Large intestine (tissue), 3 donors: ENCODE measurements around the gene ELAC1. TPM values are rescaled to one million over a fixed set of nuclear protein-coding genes. Genes with fewer than 3 reads are reported as not detected.
"Not testable (repeated sequence)": the region's sequence is repeated elsewhere in the genome, so short reads cannot be mapped to it uniquely, and the experiment has no call there.

ENCODE experiments used
- DNase-seq, 2 donors: peaks; one replicate each; pipeline versions ENCODE4 v3.0.0 to v3.0.0-alpha.2; 2013
- H3K27ac ChIP-seq: one replicate; pipeline ENCODE4 v1.5.1; 2013; ENCODE audit warnings: low read length
- H3K27me3 ChIP-seq: 2 replicates; pipeline ENCODE4 v1.6.1; 2013; ENCODE audit warnings: low read length; ENCODE audit not compliant: control insufficient read depth, insufficient read depth
- H3K36me3 ChIP-seq: 2 replicates; pipeline ENCODE4 v1.6.1; 2013; ENCODE audit warnings: low read length; ENCODE audit not compliant: control insufficient read depth, insufficient read depth
- H3K4me1 ChIP-seq: one replicate; pipeline ENCODE4 v1.6.1; 2013; ENCODE audit warnings: low read length; ENCODE audit not compliant: control insufficient read depth, insufficient read depth
- H3K4me3 ChIP-seq: one replicate; pipeline ENCODE4 v1.5.1; 2013; ENCODE audit warnings: low read length
- H3K9me3 ChIP-seq: one replicate; pipeline ENCODE4 v1.6.1; 2013; ENCODE audit warnings: mild to moderate bottlenecking, low read depth, low read length, moderate library complexity; ENCODE audit not compliant: control insufficient read depth
- WGBS: methylation state at CpG from one replicate; pipeline ENCODE4 v1.1.5; 2013; ENCODE audit warnings: low lambda C conversion rate; ENCODE audit not compliant: insufficient coverage; 5-methylcytosine and 5-hydroxymethylcytosine counted together
- polyA plus RNA-seq: library from polyadenylated mRNA; unstranded; fragments of 120-200 nt; gene quantifications from one replicate; pipeline ENCODE4 v1.2.1, GENCODE V29; 2013

Gene ELAC1
- polyA plus RNA-seq, 1 donor: 11.8 TPM

DNA sequence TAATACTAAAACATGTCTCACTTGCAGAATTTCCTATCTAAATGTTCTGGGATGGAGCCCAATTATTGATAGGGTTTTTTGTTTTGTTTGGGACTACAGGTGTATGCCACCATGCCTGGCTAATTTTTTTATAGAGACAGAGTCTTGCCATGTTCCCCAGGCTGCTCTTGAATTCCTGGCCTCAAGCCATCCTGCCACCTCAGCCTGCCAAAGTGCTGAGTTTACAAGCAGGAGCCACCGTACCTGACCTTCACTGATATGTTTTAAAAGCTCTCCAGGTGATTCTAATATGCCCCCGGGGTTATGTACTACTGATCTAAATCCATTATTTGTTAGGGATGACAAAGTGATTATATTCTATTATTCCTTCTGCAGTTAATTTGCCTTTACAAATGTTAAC lies 2.2 kb downstream of the ELAC1 start:
- peak in 1 of 2 donors; percentile 23 for DNase-seq
- Histone ChIP-seq H3K27ac (no peak overlapping the region), H3K36me3 (peaks cover 8% of the 10 kb centered on the region), H3K4me1 (peaks cover 21% of the 10 kb centered on the region), H3K9me3 (no peaks in the 10 kb centered on the region), H3K4me3 (no peak overlapping the region), H3K27me3 (no peaks in the 10 kb centered on the region)
- no CpG with 5 or more reads among the region's 2 CpGs for WGBS

DNA sequence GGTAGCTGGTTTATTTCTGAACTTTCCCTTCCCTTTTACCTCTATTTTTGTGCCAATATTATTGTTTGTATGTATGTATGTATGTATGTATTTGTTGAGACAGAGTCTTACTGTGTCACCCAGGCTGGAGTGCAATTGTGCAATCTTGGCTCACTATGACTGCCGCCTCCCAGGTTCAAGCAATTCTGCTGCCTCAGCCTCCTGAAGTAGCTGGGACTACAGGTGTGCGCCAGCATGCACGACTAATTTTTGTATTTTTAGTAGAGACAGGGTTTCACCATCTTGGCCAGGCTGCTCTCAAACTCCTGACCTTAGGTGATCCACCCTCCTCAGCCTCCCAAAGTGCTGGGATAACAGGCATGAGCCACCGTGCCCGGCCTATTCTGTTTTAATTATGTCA lies 4.6 kb downstream of the ELAC1 start:
- no CpG with 5 or more reads among the region's 5 CpGs for WGBS
- H3K9me3 ChIP-seq, H3K27me3 ChIP-seq, H3K4me3 ChIP-seq: not testable (repeated sequence)
- Histone ChIP-seq H3K4me1 (peaks cover 21% of the 10 kb centered on the region), H3K36me3 (peaks cover 31% of the 10 kb centered on the region), H3K27ac (peak overlapping the region; percentile 75)
- peak; percentile 40 to 70 for DNase-seq

DNA sequence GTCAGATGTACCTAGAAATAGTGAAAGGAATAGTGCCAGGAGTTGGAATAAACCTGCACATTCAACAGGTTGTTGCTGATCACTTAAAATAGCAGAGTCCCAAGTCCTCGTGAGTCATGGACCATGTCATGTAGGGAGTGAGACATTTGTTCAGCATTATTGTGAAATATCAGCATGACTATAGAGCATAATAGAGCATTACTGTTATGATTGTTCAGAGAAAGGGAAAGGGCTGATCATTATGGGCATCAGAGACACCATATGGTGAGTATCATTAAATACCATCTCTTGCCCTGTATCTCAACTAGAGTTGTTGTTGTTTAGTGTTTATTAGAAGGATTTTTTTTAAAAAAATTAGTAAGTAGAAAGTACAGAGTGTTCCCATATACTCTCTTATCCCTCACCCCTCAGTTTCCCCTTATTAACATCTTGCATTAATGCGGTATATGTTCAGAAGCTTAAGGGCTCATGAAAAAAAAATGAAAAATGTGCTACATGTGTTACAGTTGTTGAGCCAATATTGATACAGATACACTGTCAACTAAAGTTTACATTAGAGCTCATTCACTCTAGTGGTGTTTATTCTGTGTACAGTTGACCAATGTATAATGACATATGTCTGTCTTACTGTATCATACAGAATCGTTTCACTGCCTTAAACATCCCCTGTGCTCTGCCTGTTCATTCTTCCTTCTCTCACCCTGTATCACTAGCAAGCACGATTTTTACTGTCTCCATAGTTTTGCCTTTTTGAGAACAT lies 5.7 kb downstream of the ELAC1 start:
- Histone ChIP-seq H3K36me3 (peaks cover 39% of the 10 kb centered on the region), H3K9me3 (peaks cover 7% of the 10 kb centered on the region), H3K27ac (peak overlapping the region; percentile 75), H3K4me1 (peaks cover 21% of the 10 kb centered on the region), H3K4me3 (no peak overlapping the region), H3K27me3 (no peaks in the 10 kb centered on the region)
- 60% methylated on average over 2 of the region's 4 CpGs for WGBS
- peak; percentile 88 to 94 for DNase-seq

DNA sequence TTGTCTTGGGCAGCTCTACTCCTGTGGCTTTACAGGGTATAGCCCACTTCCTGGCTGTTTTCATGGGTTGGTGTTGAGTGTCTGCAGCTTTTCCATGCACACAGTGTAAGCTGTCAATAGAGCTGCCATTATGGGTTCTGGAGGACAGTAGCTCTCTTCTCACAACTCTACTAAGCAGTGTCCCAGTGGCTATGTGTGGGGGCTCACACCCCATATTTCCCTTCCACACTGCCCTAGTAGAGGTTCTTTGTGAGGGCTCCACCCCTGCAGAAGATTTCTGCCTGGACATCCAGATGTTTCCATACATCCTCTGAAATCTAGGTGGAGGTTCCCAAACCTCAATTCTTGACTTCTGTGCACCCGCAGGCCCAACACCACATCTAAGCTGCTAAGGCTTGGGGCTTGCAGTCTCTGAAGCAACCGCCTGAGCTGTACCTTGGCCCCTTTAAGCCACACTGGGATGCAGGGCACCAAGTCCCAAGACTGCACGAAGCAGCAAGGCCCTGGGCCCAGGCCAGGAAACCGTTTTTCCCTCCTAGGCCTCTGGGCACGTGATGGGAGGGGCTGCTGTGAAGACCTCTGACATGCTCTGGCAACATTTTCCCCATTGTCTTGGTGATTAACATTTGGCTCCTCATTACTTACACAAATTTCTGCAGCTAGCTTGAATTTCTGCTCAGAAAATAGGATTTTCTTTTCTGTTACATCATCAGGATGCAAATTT lies 9.4 kb downstream of the ELAC1 start:
- DNase-seq: no peak
- no peaks in the 10 kb centered on the region for H3K27me3 ChIP-seq
- no peak overlapping the region for H3K27ac ChIP-seq
- H3K4me1 ChIP-seq: peaks cover 12% of the 10 kb centered on the region
- peaks cover 7% of the 10 kb centered on the region for H3K9me3 ChIP-seq
- WGBS: no CpG with 5 or more reads among the region's 5 CpGs
- H3K36me3 ChIP-seq: peaks cover 51% of the 10 kb centered on the region
- no peak overlapping the region for H3K4me3 ChIP-seq

DNA sequence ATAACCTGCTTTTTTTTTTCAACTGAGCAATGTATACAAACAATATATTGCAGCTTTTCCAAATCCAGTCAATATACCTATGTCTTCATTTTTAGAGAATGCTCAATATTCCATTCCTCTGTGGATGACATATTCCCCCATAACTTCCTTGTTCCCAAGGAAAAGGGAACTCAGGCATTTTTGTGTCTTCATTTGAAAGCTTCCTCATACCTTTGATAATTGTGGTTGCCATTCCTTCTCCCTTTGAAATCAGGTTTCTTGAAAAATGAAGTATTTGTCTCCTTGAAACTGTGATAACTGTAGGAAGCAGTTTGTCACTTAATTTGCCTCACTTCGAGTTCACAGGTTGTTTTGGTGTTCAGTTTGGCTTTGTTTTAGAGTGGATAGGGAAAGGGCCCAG lies 13.5 kb downstream of the ELAC1 start:
- 83% methylated on average over 1 of the region's 1 CpG for WGBS
- H3K27me3 ChIP-seq: no peaks in the 10 kb centered on the region
- peaks cover 39% of the 10 kb centered on the region for H3K36me3 ChIP-seq
- H3K4me3 ChIP-seq: no peak overlapping the region
- H3K27ac ChIP-seq: no peak overlapping the region
- peaks cover 4% of the 10 kb centered on the region for H3K4me1 ChIP-seq
- no peak for DNase-seq
- H3K9me3 ChIP-seq: peaks cover 7% of the 10 kb centered on the region

DNA sequence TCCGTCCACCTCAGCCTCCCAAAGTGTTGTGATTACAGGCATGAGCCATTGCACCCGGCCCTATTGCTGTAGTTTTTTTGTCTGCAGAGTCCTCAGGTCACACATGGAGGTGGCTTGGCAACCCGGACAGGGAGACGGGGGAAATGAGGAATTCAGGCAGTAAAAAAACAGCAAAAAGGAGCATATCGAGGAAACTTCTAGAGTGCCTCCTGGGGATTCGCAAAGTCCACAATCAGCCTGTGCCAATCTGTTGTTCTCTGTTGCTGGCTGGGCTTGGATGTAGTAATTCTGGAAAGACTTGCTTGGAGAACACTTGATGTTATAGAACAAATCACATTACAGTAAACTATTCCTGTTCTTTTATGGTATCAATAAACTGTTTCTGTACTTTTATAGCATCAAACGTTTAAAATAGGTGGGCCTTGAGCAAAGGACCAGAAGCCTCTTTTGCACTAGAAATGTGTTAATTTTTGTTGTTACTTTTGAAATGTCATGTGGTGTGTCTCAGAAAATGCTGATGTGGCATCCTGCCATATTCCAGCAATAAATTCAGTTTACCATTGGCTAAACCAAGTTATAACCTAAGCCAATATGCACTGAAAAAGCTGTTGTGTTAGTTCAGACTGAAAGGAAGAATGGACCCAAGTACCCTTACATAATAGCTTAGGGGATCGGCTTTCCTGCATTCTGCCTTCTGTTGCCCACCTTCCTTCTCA lies 14.4 kb downstream of the ELAC1 start:
- DNase-seq: peak in 1 of 2 donors; percentile 39
- peaks cover 3% of the 10 kb centered on the region for H3K9me3 ChIP-seq
- 100% methylated on average over 3 of the region's 8 CpGs for WGBS
- peaks cover 4% of the 10 kb centered on the region for H3K4me1 ChIP-seq
- no peak overlapping the region for H3K4me3 ChIP-seq
- peaks cover 35% of the 10 kb centered on the region for H3K36me3 ChIP-seq
- no peaks in the 10 kb centered on the region for H3K27me3 ChIP-seq
- peak overlapping the region; percentile 61 for H3K27ac ChIP-seq

DNA sequence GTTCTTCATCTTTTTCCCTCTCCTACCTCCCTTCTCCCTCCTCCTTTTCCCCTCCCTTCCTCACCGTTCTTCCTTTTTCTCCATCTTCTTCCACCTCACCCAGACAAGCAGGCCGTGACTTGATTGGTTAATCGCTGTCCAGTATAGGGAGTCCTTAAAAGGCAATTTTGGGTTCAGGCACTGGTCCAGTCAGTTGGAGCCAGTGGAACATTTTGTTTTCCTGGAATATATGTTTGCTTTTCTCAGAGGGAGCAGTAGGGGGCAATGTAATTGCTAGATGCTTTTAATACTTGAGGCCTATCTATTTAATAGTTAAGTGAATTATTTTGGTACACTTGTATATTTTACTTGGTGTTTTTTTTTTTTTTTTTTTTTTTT lies 15.0 kb downstream of the ELAC1 start:
- H3K4me1 ChIP-seq: peaks cover 4% of the 10 kb centered on the region
- H3K9me3 ChIP-seq: no peaks in the 10 kb centered on the region
- H3K27ac ChIP-seq: peak overlapping the region; percentile 61
- no peak for DNase-seq
- no peak overlapping the region for H3K4me3 ChIP-seq
- 100% methylated on average over 1 of the region's 3 CpGs for WGBS
- no peaks in the 10 kb centered on the region for H3K27me3 ChIP-seq
- H3K36me3 ChIP-seq: peaks cover 34% of the 10 kb centered on the region

DNA sequence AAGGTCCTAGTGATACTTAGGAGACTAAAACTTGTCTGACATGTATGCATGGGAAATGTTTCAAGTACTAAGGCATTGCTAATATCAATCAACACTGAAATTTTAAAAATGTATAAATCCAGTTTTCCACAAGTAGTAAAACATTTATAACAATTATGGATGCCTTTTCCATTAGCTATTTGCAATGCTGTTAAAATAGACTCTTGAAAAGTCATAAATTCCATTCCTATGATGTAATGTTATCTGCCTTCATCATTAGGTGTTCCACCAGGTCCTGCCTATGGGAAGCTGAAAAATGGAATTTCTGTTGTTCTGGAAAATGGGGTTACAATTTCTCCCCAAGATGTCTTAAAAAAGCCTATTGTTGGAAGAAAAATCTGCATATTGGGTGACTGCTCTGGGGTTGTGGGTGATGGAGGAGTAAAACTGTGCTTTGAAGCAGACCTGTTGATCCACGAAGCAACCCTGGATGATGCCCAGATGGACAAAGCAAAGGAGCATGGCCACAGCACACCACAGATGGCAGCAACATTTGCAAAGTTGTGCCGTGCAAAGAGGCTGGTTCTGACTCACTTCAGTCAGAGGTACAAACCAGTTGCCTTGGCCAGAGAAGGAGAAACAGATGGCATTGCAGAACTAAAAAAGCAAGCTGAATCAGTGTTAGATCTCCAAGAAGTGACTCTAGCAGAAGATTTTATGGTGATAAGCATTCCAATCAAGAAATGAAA lies 18.7 kb downstream of the ELAC1 start:
- H3K4me1 ChIP-seq: peaks cover 4% of the 10 kb centered on the region
- H3K36me3 ChIP-seq: peaks cover 17% of the 10 kb centered on the region
- H3K27me3 ChIP-seq: no peaks in the 10 kb centered on the region
- no peaks in the 10 kb centered on the region for H3K9me3 ChIP-seq
- no peak overlapping the region for H3K27ac ChIP-seq
- 100% methylated on average over 1 of the region's 2 CpGs for WGBS
- DNase-seq: peak in 1 of 2 donors; percentile 26
- H3K4me3 ChIP-seq: no peak overlapping the region

DNA sequence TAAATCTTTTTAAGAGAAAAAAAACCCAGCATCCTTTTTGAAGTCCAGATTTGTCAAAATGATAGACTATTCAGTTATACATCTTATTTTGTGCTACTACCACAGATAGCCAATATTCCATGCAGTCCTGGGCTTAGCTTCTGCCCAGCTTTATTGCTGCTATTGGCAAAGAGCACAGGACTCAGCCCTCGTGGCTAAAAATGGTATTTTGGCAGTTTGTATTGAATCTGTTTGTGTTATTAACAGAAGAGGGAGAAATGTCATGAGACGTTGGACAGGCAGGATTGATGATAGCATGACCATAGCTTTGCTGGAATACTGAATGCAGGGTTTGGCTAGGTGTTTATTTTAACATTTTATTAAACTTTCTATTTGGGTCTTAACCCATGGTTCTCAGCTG lies 19.4 kb downstream of the ELAC1 start:
- WGBS: no CpG with 5 or more reads among the region's 2 CpGs
- Histone ChIP-seq H3K9me3 (no peaks in the 10 kb centered on the region), H3K27ac (no peak overlapping the region), H3K27me3 (no peaks in the 10 kb centered on the region), H3K4me1 (peaks cover 4% of the 10 kb centered on the region), H3K36me3 (peaks cover 17% of the 10 kb centered on the region), H3K4me3 (no peak overlapping the region)
- DNase-seq: no peak

DNA sequence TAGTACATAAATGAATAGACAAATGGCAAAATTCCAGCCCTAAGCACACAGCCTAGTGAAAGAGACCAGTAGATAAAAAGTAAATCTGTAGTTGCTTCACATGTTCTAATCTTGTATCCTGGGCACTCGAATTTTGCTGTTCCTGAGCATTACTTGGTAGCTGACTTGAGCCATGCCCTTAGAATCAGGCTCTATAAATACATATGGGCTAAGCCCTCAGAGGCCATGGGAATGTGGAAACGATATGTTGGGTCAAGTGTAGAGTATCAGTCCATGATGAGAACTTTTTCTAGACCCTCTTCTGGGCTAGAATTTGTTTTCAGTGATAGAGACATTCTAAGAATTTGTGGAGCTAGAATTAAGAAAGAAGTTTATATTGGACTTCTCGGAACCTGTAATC lies 21.9 kb downstream of the ELAC1 start:
- no CpG with 5 or more reads among the region's 3 CpGs for WGBS
- H3K27me3 ChIP-seq: no peaks in the 10 kb centered on the region
- no peaks in the 10 kb centered on the region for H3K9me3 ChIP-seq
- H3K27ac ChIP-seq: no peak overlapping the region
- no peaks in the 10 kb centered on the region for H3K4me1 ChIP-seq
- no peak for DNase-seq
- H3K36me3 ChIP-seq: peaks cover 11% of the 10 kb centered on the region
- no peak overlapping the region for H3K4me3 ChIP-seq
